ENCODE data around the gene CSTPP1. TPM values are rescaled to one million over a fixed set of nuclear protein-coding genes. Genes with fewer than 3 reads are reported as not detected.

The CSTPP1 gene
- total RNA-seq, 1 donor from 2014 or later: 29.6 TPM

- DNase-seq (ENCODE audit: low read depth) (no peak), FAIRE-seq (no peak)
- Mint-ChIP-seq H3K4me1 (ENCODE audit: low read depth, unreplicated experiment) (peaks cover 33% of the 10 kb centered on the region), H3K36me3 (ENCODE audit: low read depth, unreplicated experiment) (peaks cover 10% of the 10 kb centered on the region), H3K4me3 (ENCODE audit: unreplicated experiment) (no peak overlapping the region), H3K27ac (ENCODE audit: unreplicated experiment) (no peak overlapping the region), H3K9me3 (ENCODE audit: unreplicated experiment) (peaks cover 8% of the 10 kb centered on the region), H3K27me3 (ENCODE audit: low read depth, unreplicated experiment) (no peaks in the 10 kb centered on the region)
- peaks cover 11% of the 10 kb centered on the region for H3K4me1 ChIP-seq (ENCODE audit: insufficient read depth, low read length)
- no peak for TF ChIP-seq EZH2 (IDR thresholded peaks at IDR 0.05; ENCODE audit: insufficient read depth, low read length)
- TF ChIP-seq CTCF (IDR thresholded peaks at IDR 0.05; ENCODE audit: insufficient read depth, low read depth, low read length): no peak
- no peaks in the 10 kb centered on the region for H3K27me3 ChIP-seq (ENCODE audit: insufficient read depth, low read length)
- no peaks in the 10 kb centered on the region for H3K9me3 ChIP-seq (ENCODE audit: insufficient read depth, low read depth, low read length)
- H3K36me3 ChIP-seq (ENCODE audit: insufficient read depth, low read length): no peaks in the 10 kb centered on the region
- H3K4me3 ChIP-seq (ENCODE audit: insufficient read depth, low read depth, low read length): no peak overlapping the region
- peaks cover 38% of the 10 kb centered on the region for H4K20me1 ChIP-seq (ENCODE audit: insufficient read depth, low read length)
- no peak overlapping the region for H2AFZ ChIP-seq (ENCODE audit: low read depth, low read length)
- no peak overlapping the region for H3K4me2 ChIP-seq (ENCODE audit: low read length)
- H3K79me2 ChIP-seq (ENCODE audit: insufficient read depth, low read length): no peaks in the 10 kb centered on the region
- H3K27ac ChIP-seq (ENCODE audit: low read depth, low read length): no peak overlapping the region
- no peak overlapping the region for H3K9ac ChIP-seq (ENCODE audit: low read length)
These were observed 63.5 kb downstream of the CSTPP1 start for GRCh38 chr11:47000033-47000432.

GRCh38 chr11:47001781-47002181 is 65.2 kb downstream of the CSTPP1 start:
- Histone ChIP-seq H3K27ac (ENCODE audit: low read depth, low read length) (no peak overlapping the region), H4K20me1 (ENCODE audit: insufficient read depth, low read length) (peaks cover 38% of the 10 kb centered on the region), H3K9ac (ENCODE audit: low read length) (no peak overlapping the region), H3K4me2 (ENCODE audit: low read length) (no peak overlapping the region), H2AFZ (ENCODE audit: low read depth, low read length) (no peak overlapping the region), H3K9me3 (ENCODE audit: insufficient read depth, low read depth, low read length) (no peaks in the 10 kb centered on the region), H3K27me3 (ENCODE audit: insufficient read depth, low read length) (no peaks in the 10 kb centered on the region), H3K36me3 (ENCODE audit: insufficient read depth, low read length) (no peaks in the 10 kb centered on the region), H3K4me1 (ENCODE audit: insufficient read depth, low read length) (peaks cover 11% of the 10 kb centered on the region), H3K4me3 (ENCODE audit: insufficient read depth, low read depth, low read length) (no peak overlapping the region), H3K79me2 (ENCODE audit: insufficient read depth, low read length) (no peaks in the 10 kb centered on the region)
- H3K4me1 Mint-ChIP-seq (ENCODE audit: low read depth, unreplicated experiment): peaks cover 42% of the 10 kb centered on the region
- no peaks in the 10 kb centered on the region for H3K27me3 Mint-ChIP-seq (ENCODE audit: low read depth, unreplicated experiment)
- H3K4me3 Mint-ChIP-seq (ENCODE audit: unreplicated experiment): no peak overlapping the region
- no peak for TF ChIP-seq CTCF (IDR thresholded peaks at IDR 0.05; ENCODE audit: insufficient read depth, low read depth, low read length)
- TF ChIP-seq EZH2 (IDR thresholded peaks at IDR 0.05; ENCODE audit: insufficient read depth, low read length): no peak
- peaks cover 3% of the 10 kb centered on the region for H3K9me3 Mint-ChIP-seq (ENCODE audit: unreplicated experiment)
- peak; percentile 53 for DNase-seq (ENCODE audit: low read depth)
- H3K36me3 Mint-ChIP-seq (ENCODE audit: low read depth, unreplicated experiment): peaks cover 6% of the 10 kb centered on the region
- no peak overlapping the region for H3K27ac Mint-ChIP-seq (ENCODE audit: unreplicated experiment)
- FAIRE-seq: peak; percentile 49

GRCh38 chr11:47002390-47002789 is 65.8 kb downstream of the CSTPP1 start:
- FAIRE-seq (no peak), DNase-seq (ENCODE audit: low read depth) (no peak)
- H3K4me1 ChIP-seq (ENCODE audit: insufficient read depth, low read length): peaks cover 11% of the 10 kb centered on the region
- H3K27me3 ChIP-seq (ENCODE audit: insufficient read depth, low read length): no peaks in the 10 kb centered on the region
- no peaks in the 10 kb centered on the region for H3K36me3 ChIP-seq (ENCODE audit: insufficient read depth, low read length)
- H4K20me1 ChIP-seq (ENCODE audit: insufficient read depth, low read length): peaks cover 38% of the 10 kb centered on the region
- no peak for TF ChIP-seq CTCF (IDR thresholded peaks at IDR 0.05; ENCODE audit: insufficient read depth, low read depth, low read length)
- no peak for TF ChIP-seq EZH2 (IDR thresholded peaks at IDR 0.05; ENCODE audit: insufficient read depth, low read length)
- Mint-ChIP-seq H3K4me1 (ENCODE audit: low read depth, unreplicated experiment) (peaks cover 42% of the 10 kb centered on the region), H3K4me3 (ENCODE audit: unreplicated experiment) (no peak overlapping the region), H3K36me3 (ENCODE audit: low read depth, unreplicated experiment) (peaks cover 3% of the 10 kb centered on the region), H3K27me3 (ENCODE audit: low read depth, unreplicated experiment) (no peaks in the 10 kb centered on the region), H3K27ac (ENCODE audit: unreplicated experiment) (no peak overlapping the region), H3K9me3 (ENCODE audit: unreplicated experiment) (no peaks in the 10 kb centered on the region)
- no peaks in the 10 kb centered on the region for H3K9me3 ChIP-seq (ENCODE audit: insufficient read depth, low read depth, low read length)
- H2AFZ ChIP-seq (ENCODE audit: low read depth, low read length): no peak overlapping the region
- no peaks in the 10 kb centered on the region for H3K79me2 ChIP-seq (ENCODE audit: insufficient read depth, low read length)
- H3K9ac ChIP-seq (ENCODE audit: low read length): no peak overlapping the region
- H3K27ac ChIP-seq (ENCODE audit: low read depth, low read length): no peak overlapping the region
- H3K4me2 ChIP-seq (ENCODE audit: low read length): no peak overlapping the region
- no peak overlapping the region for H3K4me3 ChIP-seq (ENCODE audit: insufficient read depth, low read depth, low read length)
